GM12878 (cell line): ENCODE data around the gene MAPKAP1. TPM values are rescaled to one million over a fixed set of nuclear protein-coding genes. Genes with fewer than 3 reads are reported as not detected.
"Not testable (repeated sequence)": the region's sequence is repeated elsewhere in the genome, so short reads cannot be mapped to it uniquely, and the experiment has no call there.

ENCODE experiments used
- ATAC-seq: fragments of 200-7000 bp; cut with Tn5 transposase; 3 replicates; pipeline ENCODE4 v1.9.1; 2020; ENCODE audit warnings: mild to moderate bottlenecking, moderate library complexity
- BruUV-seq: library from RNA; stranded (reverse); fragments of 400-500 nt; replicated peaks from 2 replicates; lab custom pipeline; 2021; lab: Mats Ljungman, UMichigan
- CTCF ChIA-PET: fragments of 300-600 bp; sonication (Branson Sonifier 250); formaldehyde crosslinking; extraction: SDS; loops from one replicate; lab custom pipeline; 2021; ENCODE audit warnings: inconsistent platforms; lab: Yijun Ruan, JAX
- POLR2A ChIA-PET: fragments of 350-600 bp; formaldehyde crosslinking; extraction: SDS; loops from one replicate; lab custom pipeline; 2021; ENCODE audit warnings: inconsistent platforms; lab: Charles Lee
- RAD21 ChIA-PET: fragments of 300-600 bp; sonication (Branson Sonifier 250); formaldehyde crosslinking; loops from one replicate; lab custom pipeline; 2023; ENCODE audit warnings: antibody characterized with exemption; ENCODE audit not compliant: unreplicated experiment; lab: Charles Lee
- SMC1A ChIA-PET: fragments of 300-600 bp; sonication (Branson Sonifier 250); formaldehyde crosslinking; loops from one replicate; lab custom pipeline; 2023; ENCODE audit not compliant: unreplicated experiment, uncharacterized antibody; lab: Charles Lee
- DNase-seq: peaks from one replicate; pipeline ENCODE4 v3.0.0-alpha.2; 2011; ENCODE audit warnings: low read depth, low spot score
- FAIRE-seq: peaks from 3 replicates; lab custom pipeline; 2011; peaks lifted over from hg19 to GRCh38; lab: Jason Lieb, UNC
- H2AFZ ChIP-seq: 2 replicates; pipeline ENCODE4 v1.6.0; 2011; ENCODE audit warnings: low read depth, low read length, control low read depth; ENCODE audit not compliant: control insufficient read depth
- H3K27ac ChIP-seq: 2 replicates; pipeline ENCODE4 v1.5.1; 2011; ENCODE audit warnings: control low read depth; ENCODE audit not compliant: control insufficient read depth, insufficient read depth
- H3K27me3 ChIP-seq, 2 experiments: replicated peaks in 1 of 2; 2 replicates each; pipeline versions ENCODE4 v1.6.0 to v1.6.1; 2011; ENCODE audit warnings: low read length in 1 of 2; ENCODE audit not compliant: control insufficient read depth in 2 of 2, insufficient read depth in 2 of 2
- H3K36me3 ChIP-seq, 2 experiments: 2 replicates each; pipeline ENCODE4 v1.5.1; 2011; ENCODE audit warnings: low read length in 1 of 2; ENCODE audit not compliant: control insufficient read depth in 2 of 2, insufficient read depth in 2 of 2
- H3K4me1 ChIP-seq: 2 replicates; pipeline ENCODE4 v1.6.1; 2011; ENCODE audit warnings: mild to moderate bottlenecking, low read length, moderate library complexity, mixed read lengths; ENCODE audit not compliant: control insufficient read depth, insufficient read depth
- H3K4me2 ChIP-seq: 2 replicates; pipeline ENCODE4 v1.6.0; 2011; ENCODE audit warnings: control low read depth; ENCODE audit not compliant: control insufficient read depth, insufficient read depth
- H3K4me3 ChIP-seq: fragments of 200-600 bp; sonication (generic); 2 replicates; pipeline ENCODE4 v1.5.1; 2016
- H3K79me2 ChIP-seq: 2 replicates; pipeline ENCODE4 v1.6.0; 2011; ENCODE audit warnings: low read length; ENCODE audit not compliant: control insufficient read depth, insufficient read depth
- H3K9ac ChIP-seq: 2 replicates; pipeline ENCODE4 v1.8.0; 2011; ENCODE audit warnings: low read length, control low read depth, mixed read lengths; ENCODE audit not compliant: control insufficient read depth, insufficient read depth
- H3K9me3 ChIP-seq: replicated peaks from 3 replicates; pipeline ENCODE4 v1.5.1; 2011; ENCODE audit warnings: mild to moderate bottlenecking, low read length; ENCODE audit not compliant: control insufficient read depth, insufficient read depth
- H4K20me1 ChIP-seq: 2 replicates; pipeline ENCODE4 v1.6.0; 2011; ENCODE audit not compliant: control insufficient read depth, insufficient read depth
- BCL11A ChIP-seq: IDR thresholded peaks from 2 replicates; pipeline ENCODE4 v1.6.1; 2011; ENCODE audit warnings: low read depth, low read length
- DPF2 ChIP-seq: fragments of 450-650 bp; IDR thresholded peaks from 2 replicates; pipeline ENCODE4 v1.6.1; 2017; ENCODE audit warnings: mild to moderate bottlenecking
- MTA2 ChIP-seq: fragments of 450-650 bp; IDR thresholded peaks from 2 replicates; pipeline ENCODE4 v1.6.1; 2016; ENCODE audit warnings: low read depth, mild to moderate bottlenecking, moderate library complexity
- NFYB ChIP-seq: IDR thresholded peaks from 2 replicates; pipeline ENCODE4 v1.6.1; 2011; ENCODE audit warnings: low read depth, mild to moderate bottlenecking, low read length, improper control_type of control experiment, moderate library complexity; ENCODE audit not compliant: insufficient read depth
- NR2C1 ChIP-seq: fragments of 450-650 bp; IDR thresholded peaks from 2 replicates; pipeline ENCODE4 v1.6.1; 2017; ENCODE audit warnings: antibody characterized with exemption, mild to moderate bottlenecking, moderate library complexity
- SMAD5 ChIP-seq: IDR thresholded peaks from 2 replicates; pipeline ENCODE4 v1.6.1; 2016; ENCODE audit warnings: antibody characterized with exemption, low read depth
- SREBF1 ChIP-seq: IDR thresholded peaks from 2 replicates; pipeline ENCODE4 v1.6.1; 2012; ENCODE audit warnings: mild to moderate bottlenecking, low read length
- TCF12 ChIP-seq: IDR thresholded peaks from 2 replicates; pipeline ENCODE4 v1.6.1; 2011; ENCODE audit warnings: low read depth, mild to moderate bottlenecking, low read length
- ZNF622 ChIP-seq: fragments of 450-650 bp; IDR thresholded peaks from 2 replicates; pipeline ENCODE4 v1.6.1; 2017; ENCODE audit warnings: mild to moderate bottlenecking, inconsistent platforms
- WGBS: methylation state at CpG from one replicate; pipeline ENCODE4 v1.1.6; 2016; ENCODE audit warnings: low lambda C conversion rate; ENCODE audit not compliant: insufficient replicate concordance, insufficient coverage; ENCODE audit errors: missing lambda C conversion rate; 5-methylcytosine and 5-hydroxymethylcytosine counted together
- in situ Hi-C: fragments of 300-500 bp; cut with MboI; formaldehyde crosslinking; loops from 9 replicates; pipeline ENCODE4 v1.14.3; 2018; ENCODE audit warnings: mixed read lengths
- intact Hi-C: fragments of 100-400 bp; cut with micrococcal nuclease; formaldehyde crosslinking; loops from one replicate; pipeline ENCODE4 v1.14.2; 2022; ENCODE audit not compliant: unreplicated experiment
- polyA plus RNA-seq, 11 experiments: library from polyadenylated mRNA; depleted of rRNA in 4 of 11; unstranded in 6 of 11; stranded (reverse) in 5 of 11; fragments of >200 nt; fragmentation: Nextera tagmentation in 4 of 11; fragmentation: Illumina TruSeq in 1 of 11; extraction: Ambion mirVana in 4 of 11; extraction: Trizol in 1 of 11; gene quantifications; 1 replicate in 1 of 11; 2 replicates in 10 of 11; pipeline versions ENCODE4 v1.2.1 to v1.2.3, GENCODE V29; 2011 to 2016; ENCODE audit warnings: inconsistent platforms in 2 of 11, missing spikeins in 2 of 11, low read depth in 1 of 11
- total RNA-seq, 4 experiments: library from RNA; depleted of rRNA in 3 of 4; stranded (reverse); fragments of >200 nt in 3 of 4; fragmentation: Illumina TruSeq in 1 of 4; extraction: Trizol in 1 of 4; gene quantifications; 2 replicates each; pipeline versions ENCODE4 v1.2.1 to v1.2.3, GENCODE V29; 2013 to 2021
- TF ChIP-seq, protein P1 (sequence below): IDR thresholded peaks from 2 replicates; pipeline ENCODE4 v1.6.1; 2012; ENCODE audit warnings: low read depth, low read length, improper control_type of control experiment

The MAPKAP1 gene
- total and polyA plus RNA-seq, 10 of the 15 experiments (the other 5 are each of a cell fraction or from before 2014, with no cell fraction given), result 5.1 to 188 (median 105) TPM

DNA sequence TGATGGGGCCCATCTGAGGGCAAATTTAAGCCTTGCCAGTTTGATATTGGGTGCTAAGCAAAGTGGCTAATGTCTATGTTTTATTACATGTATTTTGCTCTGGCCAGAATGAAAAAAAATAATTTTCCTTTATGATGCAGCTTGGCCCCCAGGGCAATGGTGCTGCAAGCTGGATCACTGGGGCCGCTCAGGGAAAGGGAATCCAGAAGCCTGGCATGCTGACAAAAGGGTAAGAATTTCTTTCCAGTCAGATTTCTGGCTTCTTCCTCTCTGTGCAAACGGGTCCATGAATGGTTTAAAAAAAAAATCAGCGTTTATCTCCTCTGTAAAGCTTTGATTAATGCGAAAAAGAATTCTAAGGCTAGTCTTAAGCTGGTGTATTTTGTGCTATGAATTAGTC is 138.4 kb downstream of the MAPKAP1 start:
- H2AFZ ChIP-seq, result no peak overlapping the region
- intact Hi-C loops, result no loop called here
- WGBS, result 93% methylated on average over 4 of the region's 4 CpGs
- H3K4me3 ChIP-seq, result no peak overlapping the region
- no peak for FAIRE-seq
- in situ Hi-C loops, result no loop called here
- H3K4me2 ChIP-seq, result no peak overlapping the region
- no peak for TF ChIP-seq NR2C1
- no peak for TF ChIP-seq SREBF1
- TF ChIP-seq, protein P1, sequence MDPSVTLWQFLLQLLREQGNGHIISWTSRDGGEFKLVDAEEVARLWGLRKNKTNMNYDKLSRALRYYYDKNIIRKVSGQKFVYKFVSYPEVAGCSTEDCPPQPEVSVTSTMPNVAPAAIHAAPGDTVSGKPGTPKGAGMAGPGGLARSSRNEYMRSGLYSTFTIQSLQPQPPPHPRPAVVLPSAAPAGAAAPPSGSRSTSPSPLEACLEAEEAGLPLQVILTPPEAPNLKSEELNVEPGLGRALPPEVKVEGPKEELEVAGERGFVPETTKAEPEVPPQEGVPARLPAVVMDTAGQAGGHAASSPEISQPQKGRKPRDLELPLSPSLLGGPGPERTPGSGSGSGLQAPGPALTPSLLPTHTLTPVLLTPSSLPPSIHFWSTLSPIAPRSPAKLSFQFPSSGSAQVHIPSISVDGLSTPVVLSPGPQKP, result no peak
- TF ChIP-seq ZNF622, result no peak
- TF ChIP-seq SMAD5, result no peak
- no peak for TF ChIP-seq NFYB
- TF ChIP-seq MTA2, result no peak
- TF ChIP-seq DPF2, result no peak
- TF ChIP-seq BCL11A, result no peak
- TF ChIP-seq TCF12, result no peak
- TF ChIP-seq, all 136 proteins: peak for 0
- ChIA-PET POLR2A (no interaction called here), RAD21 (interaction anchor here (1.6 kb wide), 1 partner anchor 10 kb away, joined by 3 read pairs; no protein-coding TSS in a partner anchor), SMC1A (interaction anchor here (0.6 to 3.8 kb wide), 7 partner anchors 8 to 198 kb away, joined by 3 to 13 read pairs (median 4); no protein-coding TSS in a partner anchor), CTCF (interaction anchor here (0.9 to 2.4 kb wide), 3 partner anchors 8 to 1159 kb away, joined by 3 to 16 read pairs (median 9); no protein-coding TSS in a partner anchor)
- no peaks in the 10 kb centered on the region for H3K27me3 ChIP-seq
- no TSS peak for BruUV-seq
- peaks cover 0 to 6% of the 10 kb centered on the region in 2 experiments; a peak in 3 of 4 replicates for H3K36me3 ChIP-seq
- no peak for DNase-seq
- no peak overlapping the region for H3K9ac ChIP-seq
- H3K9me3 ChIP-seq, result no peaks in the 10 kb centered on the region
- no peak overlapping the region for H3K27ac ChIP-seq
- no peaks in the 10 kb centered on the region; the same call in none of the 2 replicates for H3K79me2 ChIP-seq
- no peaks in the 10 kb centered on the region for H4K20me1 ChIP-seq
- no peak for ATAC-seq
- no peaks in the 10 kb centered on the region for H3K4me1 ChIP-seq

DNA sequence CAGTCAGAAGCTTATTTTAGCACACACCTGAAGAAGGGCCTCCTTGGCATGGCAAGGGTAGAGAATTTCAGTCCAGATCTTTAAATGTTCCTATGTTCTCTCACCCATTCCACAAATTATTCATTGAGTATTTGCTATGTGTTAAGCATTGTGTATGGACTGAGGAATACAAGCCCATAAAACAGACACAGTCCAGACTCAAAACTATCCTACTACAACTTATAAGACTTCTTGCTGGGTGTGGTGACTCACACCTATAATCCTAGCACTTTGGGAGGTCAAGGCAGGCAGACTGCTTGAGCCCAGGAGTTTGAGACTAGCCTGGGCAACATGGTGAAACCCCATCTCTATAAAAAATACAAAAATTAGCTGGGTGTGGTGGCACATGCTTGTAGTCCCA is 141.0 kb downstream of the MAPKAP1 start:
- H3K4me3 ChIP-seq, DNase-seq, H3K36me3 ChIP-seq, H3K9ac ChIP-seq, POLR2A ChIA-PET, H2AFZ ChIP-seq, in situ Hi-C loops, H4K20me1 ChIP-seq, H3K27ac ChIP-seq, BruUV-seq, RAD21 ChIA-PET, H3K27me3 ChIP-seq, H3K9me3 ChIP-seq, ATAC-seq, H3K4me2 ChIP-seq, intact Hi-C loops, FAIRE-seq: not testable (repeated sequence)
- ChIA-PET SMC1A (interaction anchor here (0.7 to 1.5 kb wide), 2 partner anchors 158 to 179 kb away, joined by 3 read pairs; no protein-coding TSS in a partner anchor), CTCF (interaction anchor here (1.4 kb wide), 2 partner anchors 7 to 29 kb away, joined by 3 to 8 read pairs; no protein-coding TSS in a partner anchor)
- peaks cover 13% of the 10 kb centered on the region for H3K79me2 ChIP-seq
- peaks cover 13% of the 10 kb centered on the region for H3K4me1 ChIP-seq
